ENCODE results near the gene LHFPL2.

Gene LHFPL2

DNA sequence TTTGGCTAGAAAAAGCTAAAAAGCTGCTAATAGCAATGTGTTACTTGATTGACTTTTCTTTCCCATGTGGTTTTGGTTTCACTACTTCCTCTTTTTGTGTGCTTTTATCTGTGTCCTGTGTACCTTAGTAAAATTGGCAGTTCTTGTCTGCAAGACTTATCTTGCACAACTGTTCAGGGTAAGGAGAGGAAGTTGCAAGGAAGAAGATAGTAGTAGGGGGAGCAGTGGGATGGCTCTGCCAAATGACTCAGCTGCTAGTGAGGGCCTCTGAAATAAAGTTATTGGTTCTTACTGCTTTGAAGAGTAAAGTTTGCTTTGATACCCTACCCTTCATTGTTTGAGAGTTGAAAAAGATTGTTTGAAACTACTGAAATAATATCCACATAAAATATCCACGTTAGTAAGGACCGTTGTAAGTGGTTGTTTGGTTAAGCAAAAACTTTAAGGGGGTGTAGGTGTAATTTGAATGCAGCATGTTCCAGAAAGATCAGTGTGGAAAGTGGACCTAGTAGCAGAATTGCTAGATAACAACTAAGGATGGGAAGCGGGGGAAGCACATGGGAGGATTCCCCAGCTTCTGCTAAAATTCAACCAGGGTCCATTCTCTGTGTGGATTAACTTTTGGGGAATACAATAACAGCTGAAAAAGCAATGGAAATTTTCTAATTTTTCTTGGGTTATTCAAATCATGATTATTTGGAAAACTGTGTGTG, 164.6 kb downstream of the LHFPL2 start:
- Histone ChIP-seq H3K4me3 (replicated peaks; ENCODE audit: insufficient read depth, low read length) (no peak overlapping the region), H3K27ac (replicated peaks) (peak overlapping the region; percentile 80), H3K27me3 (ENCODE audit: insufficient read depth, poor library complexity, severe bottlenecking) (no peaks in the 10 kb centered on the region)
- peak; percentile 59 to 81 for DNase-seq (ENCODE audit: low read depth in 1 of 2, low spot score in 1 of 2)
- TF ChIP-seq POLR2AphosphoS5 (IDR thresholded peaks at IDR 0.05; ENCODE audit: low read depth) (peak; percentile 36; the same call in 1 of the 2 replicates), SPI1 (IDR thresholded peaks at IDR 0.05; ENCODE audit: borderline replicate concordance, low read depth) (peak; percentile 88; the same call in 1 of the 2 replicates), GABPA (IDR thresholded peaks at IDR 0.05; ENCODE audit: low read depth) (no peak)
- TF ChIP-seq, protein P1, sequence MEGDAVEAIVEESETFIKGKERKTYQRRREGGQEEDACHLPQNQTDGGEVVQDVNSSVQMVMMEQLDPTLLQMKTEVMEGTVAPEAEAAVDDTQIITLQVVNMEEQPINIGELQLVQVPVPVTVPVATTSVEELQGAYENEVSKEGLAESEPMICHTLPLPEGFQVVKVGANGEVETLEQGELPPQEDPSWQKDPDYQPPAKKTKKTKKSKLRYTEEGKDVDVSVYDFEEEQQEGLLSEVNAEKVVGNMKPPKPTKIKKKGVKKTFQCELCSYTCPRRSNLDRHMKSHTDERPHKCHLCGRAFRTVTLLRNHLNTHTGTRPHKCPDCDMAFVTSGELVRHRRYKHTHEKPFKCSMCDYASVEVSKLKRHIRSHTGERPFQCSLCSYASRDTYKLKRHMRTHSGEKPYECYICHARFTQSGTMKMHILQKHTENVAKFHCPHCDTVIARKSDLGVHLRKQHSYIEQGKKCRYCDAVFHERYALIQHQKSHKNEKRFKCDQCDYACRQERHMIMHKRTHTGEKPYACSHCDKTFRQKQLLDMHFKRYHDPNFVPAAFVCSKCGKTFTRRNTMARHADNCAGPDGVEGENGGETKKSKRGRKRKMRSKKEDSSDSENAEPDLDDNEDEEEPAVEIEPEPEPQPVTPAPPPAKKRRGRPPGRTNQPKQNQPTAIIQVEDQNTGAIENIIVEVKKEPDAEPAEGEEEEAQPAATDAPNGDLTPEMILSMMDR (IDR thresholded peaks at IDR 0.05; ENCODE audit: insufficient read depth, low read length), result no peak

DNA sequence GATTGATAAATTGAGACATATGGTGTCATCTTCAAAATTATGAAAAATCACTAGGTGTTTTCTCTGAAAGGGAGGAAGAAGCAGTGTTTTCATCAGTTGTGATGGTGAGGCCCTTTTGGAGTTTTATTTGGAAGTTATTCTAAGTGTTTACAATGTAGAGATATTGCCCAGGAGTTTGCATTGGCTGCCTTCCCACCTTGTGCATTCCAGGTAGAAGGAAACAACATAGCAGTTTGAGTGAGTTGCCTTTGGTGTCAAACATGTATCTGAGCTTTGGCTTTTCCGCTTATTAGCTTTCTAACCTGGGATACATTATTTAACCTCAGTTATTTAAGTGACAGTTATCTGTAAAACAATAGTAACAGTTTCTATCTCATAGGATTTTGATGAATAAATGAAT, 165.6 kb downstream of the LHFPL2 start:
- H3K27me3 ChIP-seq (ENCODE audit: insufficient read depth, poor library complexity, severe bottlenecking), result no peaks in the 10 kb centered on the region
- H3K4me3 ChIP-seq (replicated peaks; ENCODE audit: insufficient read depth, low read length), result no peak overlapping the region
- TF ChIP-seq, protein P1 (IDR thresholded peaks at IDR 0.05; ENCODE audit: insufficient read depth, low read length), result no peak
- TF ChIP-seq, protein P2, sequence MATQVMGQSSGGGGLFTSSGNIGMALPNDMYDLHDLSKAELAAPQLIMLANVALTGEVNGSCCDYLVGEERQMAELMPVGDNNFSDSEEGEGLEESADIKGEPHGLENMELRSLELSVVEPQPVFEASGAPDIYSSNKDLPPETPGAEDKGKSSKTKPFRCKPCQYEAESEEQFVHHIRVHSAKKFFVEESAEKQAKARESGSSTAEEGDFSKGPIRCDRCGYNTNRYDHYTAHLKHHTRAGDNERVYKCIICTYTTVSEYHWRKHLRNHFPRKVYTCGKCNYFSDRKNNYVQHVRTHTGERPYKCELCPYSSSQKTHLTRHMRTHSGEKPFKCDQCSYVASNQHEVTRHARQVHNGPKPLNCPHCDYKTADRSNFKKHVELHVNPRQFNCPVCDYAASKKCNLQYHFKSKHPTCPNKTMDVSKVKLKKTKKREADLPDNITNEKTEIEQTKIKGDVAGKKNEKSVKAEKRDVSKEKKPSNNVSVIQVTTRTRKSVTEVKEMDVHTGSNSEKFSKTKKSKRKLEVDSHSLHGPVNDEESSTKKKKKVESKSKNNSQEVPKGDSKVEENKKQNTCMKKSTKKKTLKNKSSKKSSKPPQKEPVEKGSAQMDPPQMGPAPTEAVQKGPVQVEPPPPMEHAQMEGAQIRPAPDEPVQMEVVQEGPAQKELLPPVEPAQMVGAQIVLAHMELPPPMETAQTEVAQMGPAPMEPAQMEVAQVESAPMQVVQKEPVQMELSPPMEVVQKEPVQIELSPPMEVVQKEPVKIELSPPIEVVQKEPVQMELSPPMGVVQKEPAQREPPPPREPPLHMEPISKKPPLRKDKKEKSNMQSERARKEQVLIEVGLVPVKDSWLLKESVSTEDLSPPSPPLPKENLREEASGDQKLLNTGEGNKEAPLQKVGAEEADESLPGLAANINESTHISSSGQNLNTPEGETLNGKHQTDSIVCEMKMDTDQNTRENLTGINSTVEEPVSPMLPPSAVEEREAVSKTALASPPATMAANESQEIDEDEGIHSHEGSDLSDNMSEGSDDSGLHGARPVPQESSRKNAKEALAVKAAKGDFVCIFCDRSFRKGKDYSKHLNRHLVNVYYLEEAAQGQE (IDR thresholded peaks at IDR 0.05; ENCODE audit: insufficient replicate concordance, low read depth), result no peak
- TF ChIP-seq SPI1 (IDR thresholded peaks at IDR 0.05; ENCODE audit: borderline replicate concordance, low read depth) (no peak), GABPA (IDR thresholded peaks at IDR 0.05; ENCODE audit: low read depth) (no peak), POLR2AphosphoS5 (IDR thresholded peaks at IDR 0.05; ENCODE audit: low read depth) (no peak)
- DNase-seq (ENCODE audit: low read depth in 1 of 2, low spot score in 1 of 2), result no peak
- peak overlapping the region; percentile 80 for H3K27ac ChIP-seq (replicated peaks)

- TF ChIP-seq, protein P1 (IDR thresholded peaks at IDR 0.05; ENCODE audit: insufficient read depth, low read length), result no peak
- TF ChIP-seq, protein P2 (IDR thresholded peaks at IDR 0.05; ENCODE audit: insufficient replicate concordance, low read depth), result no peak
- TF ChIP-seq GABPA (IDR thresholded peaks at IDR 0.05; ENCODE audit: low read depth), result no peak
- no peak for TF ChIP-seq SPI1 (IDR thresholded peaks at IDR 0.05; ENCODE audit: borderline replicate concordance, low read depth)
- no peak for TF ChIP-seq POLR2AphosphoS5 (IDR thresholded peaks at IDR 0.05; ENCODE audit: low read depth)
- H3K4me3 ChIP-seq (replicated peaks; ENCODE audit: insufficient read depth, low read length), result no peak overlapping the region
- no peak for DNase-seq (ENCODE audit: low read depth in 1 of 2, low spot score in 1 of 2)
- H3K27ac ChIP-seq (replicated peaks), result no peak overlapping the region
- no peaks in the 10 kb centered on the region for H3K27me3 ChIP-seq (ENCODE audit: insufficient read depth, poor library complexity, severe bottlenecking)
Observed at GRCh38 chr5:78476795-78477194, 171.8 kb downstream of the LHFPL2 start.
